ENCODE measurements around the gene STING1. TPM values are rescaled to one million over a fixed set of nuclear protein-coding genes. Genes with fewer than 3 reads are reported as not detected.
"Not testable (repeated sequence)": the region's sequence is repeated elsewhere in the genome, so short reads cannot be mapped to it uniquely, and the experiment has no call there.

The STING1 gene
- total and polyA plus RNA-seq, 2 of the 13 experiments (the other 11 are each of a cell fraction or from before 2014, with no cell fraction given) = 1.3 to 4.4 TPM

- peak; percentile 72; the same call in 1 of the 2 replicates for TF ChIP-seq YEATS2 (CRISPR knock-in tag; IDR thresholded peaks at IDR 0.05; ENCODE audit: borderline replicate concordance)
- TF ChIP-seq ARID5B (CRISPR knock-in tag; IDR thresholded peaks at IDR 0.05) = peak; percentile 34; the same call in 1 of the 2 replicates
These were observed 21.3 kb upstream of the STING1 start (continued) for GRCh38 chr5:139503879-139504278.

GRCh38 chr5:139503036-139503817, 20.7 kb upstream of the STING1 start:
- Histone ChIP-seq H3K4me1 (ENCODE audit: insufficient read depth, low read length) (peaks cover 33% of the 10 kb centered on the region), H3K9ac (ENCODE audit: insufficient read depth, low read depth, low read length) (peak overlapping the region; percentile 81), H3K27ac (ENCODE audit: extremely low read length, insufficient read depth, low read length) (peak overlapping the region; percentile 82), H3K4me3 (replicated peaks in 1 of 3; ENCODE audit: insufficient read depth in 1 of 3, low read depth in 2 of 3, low read length in 3 of 3) (peak overlapping the region; percentile 77 to 84 (median 79)), H2AFZ (ENCODE audit: low read length) (peak overlapping the region; percentile 72), H3K4me2 (ENCODE audit: low read depth, low read length) (peak overlapping the region; percentile 82), H3K79me2 (ENCODE audit: insufficient read depth, low read length) (peaks cover 35% of the 10 kb centered on the region)
- ATAC-seq (peak; percentile 79), DNase-seq (ENCODE audit: low spot score) (peak; percentile 48)
- H3K27me3 ChIP-seq (ENCODE audit: control insufficient read depth in 1 of 2, insufficient read depth in 2 of 2, low read length in 2 of 2); H3K9me3 ChIP-seq (ENCODE audit: low read length); FAIRE-seq; in situ Hi-C loops (cut with HindIII; ENCODE audit: extremely low pct_ligation_motif_present, low pct_unique_long_range_greater_than_20kb); H3K36me3 ChIP-seq (replicated peaks in 1 of 2; ENCODE audit: control insufficient read depth in 1 of 2, insufficient read depth in 2 of 2, low read length in 2 of 2); H4K20me1 ChIP-seq (ENCODE audit: insufficient read depth, low read length); CTCF ChIA-PET (ENCODE audit: low intra/inter-chr PET ratio, low total read pairs): not testable (repeated sequence)
- BruUV-seq (replicated peaks) = TSS peak; percentile 93
- POLR2A ChIA-PET = interaction anchor here (0.7 to 3.0 kb wide), 38 partner anchors 9 to 272 kb away, joined by 3 to 52 read pairs (median 4); partner anchors contain the start of genes DNAJC18, MATR3, PAIP2 and SPATA24
- intact Hi-C loops (cut with micrococcal nuclease; ENCODE audit: unreplicated experiment) = loop anchor here (5.0 kb wide), 1 partner anchor 66 kb away; the partner anchor contains the start of gene DNAJC18
- 5% methylated on average over 13 of the region's 15 CpGs for WGBS (ENCODE audit: low lambda C conversion rate)
- TF ChIP-seq CSRNP1 (CRISPR knock-in tag; IDR thresholded peaks at IDR 0.05) (0 out of 2 replicates have a peak, but pooled peaks have one; percentile 36), POLR2A (IDR thresholded peaks at IDR 0.05; ENCODE audit: insufficient read depth in 1 of 2, low read depth in 2 of 2, low read length in 2 of 2) (peak; percentile 88 to 95), ZNF580 (CRISPR knock-in tag; IDR thresholded peaks at IDR 0.05; ENCODE audit: borderline replicate concordance, low read depth) (0 out of 2 replicates have a peak, but pooled peaks have one; percentile 30), NFYC (CRISPR knock-in tag; IDR thresholded peaks at IDR 0.05) (peak; percentile 88), ZNF781 (CRISPR knock-in tag; IDR thresholded peaks at IDR 0.05; ENCODE audit: borderline replicate concordance, not compliant biosample characterization) (peak; percentile 46), ARHGAP35 (CRISPR knock-in tag; IDR thresholded peaks at IDR 0.05; ENCODE audit: borderline replicate concordance) (0 out of 2 replicates have a peak, but pooled peaks have one; percentile 4), ZKSCAN8 (CRISPR knock-in tag; IDR thresholded peaks at IDR 0.05; ENCODE audit: borderline replicate concordance) (peak; percentile 64; the same call in 1 of the 2 replicates), ZNF614 (CRISPR knock-in tag; IDR thresholded peaks at IDR 0.05; ENCODE audit: borderline replicate concordance) (0 out of 2 replicates have a peak, but pooled peaks have one; percentile 37), ZNF230 (CRISPR knock-in tag; IDR thresholded peaks at IDR 0.05) (0 out of 2 replicates have a peak, but pooled peaks have one; percentile 55), ZGPAT (CRISPR knock-in tag; IDR thresholded peaks at IDR 0.05) (0 out of 2 replicates have a peak, but pooled peaks have one; percentile 15)

All from HepG2 (cell line).